BE2C (cell line): ENCODE measurements around the gene ARID1A.

ENCODE experiments used
- DNase-seq: peaks from one replicate; pipeline ENCODE4 v3.0.0-alpha.2; 2020
- H3K27me3 ChIP-seq: fragments of 250-450 bp; sonication (Bioruptor Pico); 2 replicates; pipeline ENCODE4 v1.5.1; 2020; ENCODE audit warnings: mild to moderate bottlenecking
- H3K36me3 ChIP-seq: fragments of 250-450 bp; sonication (Bioruptor Pico); 2 replicates; pipeline ENCODE4 v1.5.1; 2020; ENCODE audit warnings: mild to moderate bottlenecking
- H3K4me1 ChIP-seq: fragments of 250-450 bp; sonication (Bioruptor Pico); 2 replicates; pipeline ENCODE4 v1.5.1; 2020
- H3K4me3 ChIP-seq: 2 replicates; pipeline ENCODE4 v1.5.1; 2011; ENCODE audit warnings: low read depth, low read length
- H3K9me3 ChIP-seq: fragments of 250-450 bp; sonication (Bioruptor Pico); 2 replicates; pipeline ENCODE4 v1.5.1; 2020
- CTCF ChIP-seq: IDR thresholded peaks from 2 replicates; pipeline ENCODE4 v1.5.1; 2012; ENCODE audit warnings: mild to moderate bottlenecking, low read depth, low read length

The ARID1A gene

DNA sequence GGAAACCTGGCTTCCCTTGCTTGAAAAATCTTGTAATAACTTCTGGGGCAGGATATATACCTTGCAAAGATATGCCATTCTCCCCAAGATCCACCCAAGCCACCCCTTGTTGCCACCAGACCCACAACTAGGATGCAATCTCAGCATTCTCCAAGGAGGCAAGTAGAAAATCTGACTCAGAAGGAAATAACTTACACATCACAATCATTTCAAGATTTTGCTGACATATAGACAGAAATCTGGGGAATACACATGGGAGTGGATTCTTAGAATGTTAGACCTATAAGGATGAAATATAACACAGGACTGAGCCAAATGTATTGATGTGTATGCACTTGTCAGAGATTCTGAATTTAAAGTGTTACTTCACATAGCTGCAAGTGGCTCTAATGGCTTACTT lies 115.9 kb downstream of the ARID1A start:
- no peak for TF ChIP-seq CTCF
- no peak for DNase-seq
- H3K4me1 ChIP-seq: no peaks in the 10 kb centered on the region

DNA sequence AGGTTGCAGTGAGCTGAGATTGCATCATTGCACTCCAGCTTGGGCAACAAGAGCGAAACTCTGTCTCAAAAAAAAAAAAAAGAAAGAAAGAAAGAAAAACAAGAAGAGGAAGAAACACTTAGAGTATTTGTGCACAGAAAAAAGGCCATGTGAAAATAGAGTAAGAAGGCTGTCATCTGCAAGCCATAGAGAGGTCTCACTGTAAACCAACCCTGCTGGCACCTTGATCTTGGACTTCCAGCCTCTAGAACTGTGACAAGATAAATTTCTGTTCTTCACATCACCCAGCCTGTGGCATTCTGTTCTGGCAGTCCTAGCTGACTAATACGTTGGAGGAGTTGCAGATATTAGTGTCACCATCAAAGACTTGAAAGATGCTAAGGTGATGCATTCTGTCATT lies 118.6 kb downstream of the ARID1A start:
- DNase-seq: no peak
- Histone ChIP-seq H3K4me1 (no peaks in the 10 kb centered on the region), H3K27me3 (no peaks in the 10 kb centered on the region), H3K4me3 (no peak overlapping the region), H3K9me3 (no peaks in the 10 kb centered on the region), H3K36me3 (no peaks in the 10 kb centered on the region)
- no peak for TF ChIP-seq CTCF

More for the DNA sequence above, 115.9 kb downstream of the ARID1A start:
- Histone ChIP-seq H3K27me3 (no peaks in the 10 kb centered on the region), H3K4me3 (no peak overlapping the region), H3K36me3 (no peaks in the 10 kb centered on the region), H3K9me3 (no peaks in the 10 kb centered on the region)

- Histone ChIP-seq H3K4me1 (no peaks in the 10 kb centered on the region), H3K36me3 (no peaks in the 10 kb centered on the region), H3K9me3 (no peaks in the 10 kb centered on the region), H3K4me3 (no peak overlapping the region), H3K27me3 (no peaks in the 10 kb centered on the region)
- DNase-seq: no peak
- no peak for TF ChIP-seq CTCF
These were observed 119.1 kb downstream of the ARID1A start for GRCh38 chr1:26814893-26815292.

DNA sequence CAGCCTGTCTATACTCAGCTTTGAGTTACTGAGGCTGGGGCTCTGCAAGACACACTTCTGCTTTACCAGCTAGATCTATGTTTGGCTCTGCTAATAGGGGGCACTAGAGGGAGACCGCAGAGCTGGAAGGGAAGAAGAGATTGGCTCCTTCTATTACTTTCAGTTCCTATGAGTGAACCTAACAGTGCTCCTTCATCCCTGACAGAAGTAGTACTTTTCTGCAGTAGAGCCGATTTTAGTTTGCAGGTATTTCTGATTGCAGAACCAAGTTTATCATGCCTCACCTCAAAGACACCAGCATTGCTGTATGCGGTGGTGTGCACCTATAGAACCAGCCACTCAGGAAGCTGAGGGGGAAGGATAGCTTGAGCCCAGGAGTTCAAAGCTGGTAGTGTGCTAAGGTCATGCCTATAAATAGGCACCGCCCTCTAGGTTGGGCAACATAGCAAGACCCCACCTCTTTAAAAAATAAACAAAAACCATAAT lies 125.0 kb downstream of the ARID1A start:
- H3K27me3 ChIP-seq: no peaks in the 10 kb centered on the region
- TF ChIP-seq CTCF: no peak
- no peaks in the 10 kb centered on the region for H3K9me3 ChIP-seq
- no peaks in the 10 kb centered on the region for H3K36me3 ChIP-seq
- H3K4me3 ChIP-seq: no peak overlapping the region
- DNase-seq: no peak
- H3K4me1 ChIP-seq: no peaks in the 10 kb centered on the region

- H3K4me1 ChIP-seq: no peaks in the 10 kb centered on the region
- no peak overlapping the region for H3K4me3 ChIP-seq
- H3K9me3 ChIP-seq: no peaks in the 10 kb centered on the region
- no peaks in the 10 kb centered on the region for H3K36me3 ChIP-seq
- no peak for DNase-seq
- H3K27me3 ChIP-seq: no peaks in the 10 kb centered on the region
- no peak for TF ChIP-seq CTCF
These were observed 127.1 kb downstream of the ARID1A start for GRCh38 chr1:26822737-26823395.

- no peaks in the 10 kb centered on the region for H3K4me1 ChIP-seq
- no peaks in the 10 kb centered on the region for H3K27me3 ChIP-seq
- no peaks in the 10 kb centered on the region for H3K9me3 ChIP-seq
- no peak for DNase-seq
- H3K36me3 ChIP-seq: no peaks in the 10 kb centered on the region
- no peak for TF ChIP-seq CTCF
- H3K4me3 ChIP-seq: no peak overlapping the region
These were observed 128.9 kb downstream of the ARID1A start for GRCh38 chr1:26824731-26825130.
